ENCODE measurements around the gene FOXO3. TPM values are rescaled to one million over a fixed set of nuclear protein-coding genes. Genes with fewer than 3 reads are reported as not detected.

The FOXO3 gene
- total RNA-seq, 1 experiment from 2014 or later, result 43.8 TPM

- DNase-seq (ENCODE audit: low read depth, low spot score), result no peak
- TF ChIP-seq REST (IDR thresholded peaks at IDR 0.05; ENCODE audit: insufficient read depth in 1 of 2, low read depth in 2 of 2, low read length in 1 of 2) (no peak), CTCF (IDR thresholded peaks at IDR 0.05) (no peak), POLR2AphosphoS5 (IDR thresholded peaks at IDR 0.05; ENCODE audit: low read depth, low read length) (no peak), TCF7L2 (IDR thresholded peaks at IDR 0.05; ENCODE audit: low read depth, low read length) (no peak), SIN3A (IDR thresholded peaks at IDR 0.05; ENCODE audit: borderline replicate concordance, insufficient read depth, low read depth, low read length) (no peak)
- in situ Hi-C loops (cut with HindIII; ENCODE audit: low pct_unique_long_range_greater_than_20kb, low sequenced_read_pairs), result no loop called here
- no TSS peak for BruUV-seq (replicated peaks)
- Histone ChIP-seq H3K9me3 (ENCODE audit: control insufficient read depth, insufficient read depth, low read depth, low read length) (no peaks in the 10 kb centered on the region), H3K27ac (ENCODE audit: low read length) (no peak overlapping the region), H3K4me3 (ENCODE audit: low read depth in 2 of 2, low read length in 2 of 2) (no peak overlapping the region), H3K36me3 (ENCODE audit: control insufficient read depth, insufficient read depth, low read length) (no peaks in the 10 kb centered on the region), H3K27me3 (ENCODE audit: control insufficient read depth, insufficient read depth, low read length) (no peaks in the 10 kb centered on the region), H3K4me1 (ENCODE audit: control insufficient read depth, insufficient read depth, low read length) (peaks cover 4% of the 10 kb centered on the region; the same call in 1 of the 2 replicates)
- CTCF ChIA-PET, result no interaction called here
- intact Hi-C loops (cut with micrococcal nuclease; ENCODE audit: unreplicated experiment), result no loop called here
- POLR2A ChIA-PET, result interaction anchor here (0.7 kb wide), 2 partner anchors 19 to 1207 kb away, joined by 4 to 5 read pairs; no protein-coding TSS in a partner anchor
- ATAC-seq, result no peak
Measured at GRCh38 chr6:108623995-108624394, 63.3 kb downstream of the FOXO3 start.

GRCh38 chr6:108625581-108625980, 64.9 kb downstream of the FOXO3 start:
- ChIA-PET CTCF (no interaction called here), POLR2A (no interaction called here)
- ATAC-seq (no peak), DNase-seq (ENCODE audit: low read depth, low spot score) (no peak)
- Histone ChIP-seq H3K4me1 (ENCODE audit: control insufficient read depth, insufficient read depth, low read length) (peaks cover 5% of the 10 kb centered on the region; the same call in 1 of the 2 replicates), H3K27ac (ENCODE audit: low read length) (no peak overlapping the region), H3K27me3 (ENCODE audit: control insufficient read depth, insufficient read depth, low read length) (no peaks in the 10 kb centered on the region), H3K4me3 (ENCODE audit: low read depth in 2 of 2, low read length in 2 of 2) (no peak overlapping the region), H3K36me3 (ENCODE audit: control insufficient read depth, insufficient read depth, low read length) (no peaks in the 10 kb centered on the region), H3K9me3 (ENCODE audit: control insufficient read depth, insufficient read depth, low read depth, low read length) (no peaks in the 10 kb centered on the region)
- BruUV-seq (replicated peaks), result no TSS peak
- in situ Hi-C loops (cut with HindIII; ENCODE audit: low pct_unique_long_range_greater_than_20kb, low sequenced_read_pairs) (no loop called here), intact Hi-C loops (cut with micrococcal nuclease; ENCODE audit: unreplicated experiment) (no loop called here)
- TF ChIP-seq TCF7L2 (IDR thresholded peaks at IDR 0.05; ENCODE audit: low read depth, low read length) (no peak), SIN3A (IDR thresholded peaks at IDR 0.05; ENCODE audit: borderline replicate concordance, insufficient read depth, low read depth, low read length) (no peak), REST (IDR thresholded peaks at IDR 0.05; ENCODE audit: insufficient read depth in 1 of 2, low read depth in 2 of 2, low read length in 1 of 2) (no peak), CTCF (IDR thresholded peaks at IDR 0.05) (no peak), POLR2AphosphoS5 (IDR thresholded peaks at IDR 0.05; ENCODE audit: low read depth, low read length) (no peak)
